Adrenal gland (tissue), 5 donors: Measurements from ENCODE around the gene HOXC6.

Source experiments
- POLR2A ChIP-seq, 2 donors: fragments of 450-650 bp; IDR thresholded peaks; one replicate each; pipeline ENCODE4 v1.6.1; 2017; ENCODE audit warnings: antibody characterized with exemption in 2 of 2, mild to moderate bottlenecking in 2 of 2, moderate library complexity in 1 of 2
- TF ChIP-seq, protein P1 (sequence below), 6 experiments: fragments of 450-650 bp in 4 of 6; fragments of 200-600 bp in 2 of 6; sonication (generic) in 1 of 6; IDR thresholded peaks; 1 replicate in 5 of 6; 2 replicates in 1 of 6; pipeline versions ENCODE4 v1.5.1 to v1.8.0; 2016 to 2021; ENCODE audit warnings: antibody characterized with exemption in 6 of 6, mild to moderate bottlenecking in 2 of 6, moderate library complexity in 1 of 6
- donor health status: DM: no; HTN: no; CAD: no.

DNA sequence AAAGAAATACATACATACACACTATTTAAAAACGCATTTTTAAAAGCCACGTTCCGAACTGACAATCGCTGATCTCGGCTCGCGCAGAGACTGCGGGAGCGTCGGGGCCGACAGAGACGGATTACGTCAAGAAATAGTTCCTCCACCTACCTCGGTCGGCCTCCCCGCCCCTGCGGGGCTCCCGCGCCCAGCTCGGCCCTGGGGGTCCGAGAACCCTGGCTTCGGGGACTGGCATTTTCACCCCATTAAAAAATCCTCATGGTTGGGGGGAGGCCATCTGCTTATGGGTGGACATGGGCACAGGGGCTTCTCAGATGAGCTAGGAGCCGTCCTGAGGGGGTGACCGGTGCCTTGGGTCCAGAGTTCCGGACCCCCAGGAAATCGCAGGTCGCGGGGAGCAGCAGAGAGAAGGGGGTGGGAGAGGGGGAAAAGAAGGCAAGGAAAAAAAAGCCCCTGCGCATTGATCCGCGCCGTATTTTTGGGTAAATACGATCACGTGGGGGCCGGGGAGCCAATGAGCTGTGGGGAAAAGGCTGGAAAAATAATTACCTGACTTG lies 28.6 kb upstream of the HOXC6 start:
- TF ChIP-seq, protein P1, sequence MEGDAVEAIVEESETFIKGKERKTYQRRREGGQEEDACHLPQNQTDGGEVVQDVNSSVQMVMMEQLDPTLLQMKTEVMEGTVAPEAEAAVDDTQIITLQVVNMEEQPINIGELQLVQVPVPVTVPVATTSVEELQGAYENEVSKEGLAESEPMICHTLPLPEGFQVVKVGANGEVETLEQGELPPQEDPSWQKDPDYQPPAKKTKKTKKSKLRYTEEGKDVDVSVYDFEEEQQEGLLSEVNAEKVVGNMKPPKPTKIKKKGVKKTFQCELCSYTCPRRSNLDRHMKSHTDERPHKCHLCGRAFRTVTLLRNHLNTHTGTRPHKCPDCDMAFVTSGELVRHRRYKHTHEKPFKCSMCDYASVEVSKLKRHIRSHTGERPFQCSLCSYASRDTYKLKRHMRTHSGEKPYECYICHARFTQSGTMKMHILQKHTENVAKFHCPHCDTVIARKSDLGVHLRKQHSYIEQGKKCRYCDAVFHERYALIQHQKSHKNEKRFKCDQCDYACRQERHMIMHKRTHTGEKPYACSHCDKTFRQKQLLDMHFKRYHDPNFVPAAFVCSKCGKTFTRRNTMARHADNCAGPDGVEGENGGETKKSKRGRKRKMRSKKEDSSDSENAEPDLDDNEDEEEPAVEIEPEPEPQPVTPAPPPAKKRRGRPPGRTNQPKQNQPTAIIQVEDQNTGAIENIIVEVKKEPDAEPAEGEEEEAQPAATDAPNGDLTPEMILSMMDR (IDR thresholded peaks at IDR 0.05) = no peak
- TF ChIP-seq POLR2A (IDR thresholded peaks at IDR 0.05) = no peak
